GM18519 (cell line): ENCODE data around the gene LMNB1.

Experiments used
- ATAC-seq: cut with Tn5 transposase; IDR thresholded peaks from one replicate; pipeline ENCODE4 v1.9.1; 2021; ENCODE audit warnings: mild to moderate bottlenecking, moderate library complexity; ENCODE audit not compliant: unreplicated experiment, low FRiP score

Gene LMNB1

GRCh38 chr5:126881821-126882600 lies 105.1 kb downstream of the LMNB1 start:
- ATAC-seq: no peak

GRCh38 chr5:126883564-126884245 lies 106.8 kb downstream of the LMNB1 start:
- no peak for ATAC-seq

- no peak for ATAC-seq
Measured at GRCh38 chr5:126884269-126884819, 107.4 kb downstream of the LMNB1 start.
